ENCODE measurements around the gene SIDT2.

DNA sequence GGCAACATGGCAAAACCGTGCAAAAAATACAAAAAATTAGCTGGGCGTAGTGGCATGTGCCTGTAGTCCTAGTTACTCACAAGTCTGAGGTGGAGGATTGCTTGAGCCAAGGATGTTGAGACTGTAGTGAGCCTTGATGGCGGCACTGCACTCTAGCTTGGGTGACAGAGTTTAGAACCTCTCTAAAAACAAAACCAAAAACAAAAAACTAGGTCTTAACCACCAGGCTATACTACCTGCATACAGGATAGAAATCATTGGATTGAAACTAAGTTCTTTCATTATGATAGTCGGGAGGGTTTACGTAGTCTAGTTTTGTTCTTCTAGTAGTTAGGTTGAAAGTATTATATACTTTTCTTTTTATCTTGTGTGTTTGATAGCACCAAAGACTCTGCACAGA, 59.7 kb downstream of the SIDT2 start:
- TF ChIP-seq POLR2A (IDR thresholded peaks at IDR 0.05), result no peak
- TF ChIP-seq, protein P1, sequence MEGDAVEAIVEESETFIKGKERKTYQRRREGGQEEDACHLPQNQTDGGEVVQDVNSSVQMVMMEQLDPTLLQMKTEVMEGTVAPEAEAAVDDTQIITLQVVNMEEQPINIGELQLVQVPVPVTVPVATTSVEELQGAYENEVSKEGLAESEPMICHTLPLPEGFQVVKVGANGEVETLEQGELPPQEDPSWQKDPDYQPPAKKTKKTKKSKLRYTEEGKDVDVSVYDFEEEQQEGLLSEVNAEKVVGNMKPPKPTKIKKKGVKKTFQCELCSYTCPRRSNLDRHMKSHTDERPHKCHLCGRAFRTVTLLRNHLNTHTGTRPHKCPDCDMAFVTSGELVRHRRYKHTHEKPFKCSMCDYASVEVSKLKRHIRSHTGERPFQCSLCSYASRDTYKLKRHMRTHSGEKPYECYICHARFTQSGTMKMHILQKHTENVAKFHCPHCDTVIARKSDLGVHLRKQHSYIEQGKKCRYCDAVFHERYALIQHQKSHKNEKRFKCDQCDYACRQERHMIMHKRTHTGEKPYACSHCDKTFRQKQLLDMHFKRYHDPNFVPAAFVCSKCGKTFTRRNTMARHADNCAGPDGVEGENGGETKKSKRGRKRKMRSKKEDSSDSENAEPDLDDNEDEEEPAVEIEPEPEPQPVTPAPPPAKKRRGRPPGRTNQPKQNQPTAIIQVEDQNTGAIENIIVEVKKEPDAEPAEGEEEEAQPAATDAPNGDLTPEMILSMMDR (IDR thresholded peaks at IDR 0.05), result no peak
- no peak for TF ChIP-seq POLR2AphosphoS5 (IDR thresholded peaks at IDR 0.05)

All from gastroesophageal sphincter (tissue), 3 donors.